ENCODE data around the gene RAB35.

- TF ChIP-seq CTCF (IDR thresholded peaks at IDR 0.05; ENCODE audit: low read depth, low read length, poor library complexity, severe bottlenecking) (no peak), EZH2phosphoT487 (IDR thresholded peaks at IDR 0.05; ENCODE audit: borderline replicate concordance, low read length) (no peak)
Observed at GRCh38 chr12:120101617-120102016, 14.9 kb downstream of the RAB35 start.
